Adrenal gland (tissue), 12 donors: ENCODE measurements around the gene NKPD1. TPM values are rescaled to one million over a fixed set of nuclear protein-coding genes. Genes with fewer than 3 reads are reported as not detected.
A peak's percentile ranks its signal among the peaks of the same experiment; 100 is the strongest.

ENCODE experiments used
- DNase-seq, 7 donors: peaks; one replicate each; pipeline ENCODE4 v3.0.0-alpha.2; 2019 to 2020
- H3K27ac ChIP-seq, 5 donors: fragments of 200-600 bp; sonication (generic) in 4 of 5; 1 replicate in 3 of 5; 2 replicates in 2 of 5; pipeline versions ENCODE4 v1.5.1 to v1.8.0; 2016 to 2020; ENCODE audit warnings: mild to moderate bottlenecking in 1 of 5
- H3K27me3 ChIP-seq: fragments of 200-600 bp; 2 replicates; pipeline ENCODE4 v1.8.0; 2021
- H3K36me3 ChIP-seq, 2 donors: fragments of 200-600 bp; replicated peaks in 1 of 2; 1 replicate in 1 of 2; 2 replicates in 1 of 2; pipeline versions ENCODE4 v1.5.1 to v1.8.0; 2018 to 2022
- H3K4me1 ChIP-seq, 2 donors: fragments of 200-600 bp; replicated peaks in 1 of 2; 1 replicate in 1 of 2; 2 replicates in 1 of 2; pipeline versions ENCODE4 v1.5.1 to v1.8.0; 2018 to 2021
- H3K4me3 ChIP-seq, 4 donors: fragments of 200-600 bp; sonication (generic) in 3 of 4; one replicate each; pipeline ENCODE4 v1.5.1; 2016 to 2018
- H3K9me3 ChIP-seq, 3 donors: fragments of 200-600 bp; sonication (generic) in 1 of 3; replicated peaks in 1 of 3; 1 replicate in 2 of 3; 2 replicates in 1 of 3; pipeline versions ENCODE4 v1.5.1 to v1.8.0; 2016 to 2021
- CTCF ChIP-seq, 6 experiments: fragments of 450-650 bp in 4 of 6; fragments of 200-600 bp in 2 of 6; sonication (generic) in 1 of 6; IDR thresholded peaks; 1 replicate in 5 of 6; 2 replicates in 1 of 6; pipeline versions ENCODE4 v1.5.1 to v1.8.0; 2016 to 2021; ENCODE audit warnings: antibody characterized with exemption in 6 of 6, mild to moderate bottlenecking in 2 of 6, moderate library complexity in 1 of 6
- POLR2A ChIP-seq, 2 donors: fragments of 450-650 bp; IDR thresholded peaks; one replicate each; pipeline ENCODE4 v1.6.1; 2017; ENCODE audit warnings: antibody characterized with exemption in 2 of 2, mild to moderate bottlenecking in 2 of 2, moderate library complexity in 1 of 2
- WGBS, 4 donors: extraction: QIAGEN DNeasy Blood & Tissue Kit in 2 of 4; methylation state at CpG; one replicate each; pipeline versions ENCODE4 v1.1.5 to v1.1.7; 2013 to 2017; 5-methylcytosine and 5-hydroxymethylcytosine counted together
- intact Hi-C, 2 donors: fragments of 100-400 bp; cut with DNase I; formaldehyde crosslinking; loops; one replicate each; pipeline versions ENCODE4 v1.14.1 to v1.15.0; 2022 to 2023
- polyA plus RNA-seq, 3 donors: library from polyadenylated mRNA; stranded (reverse); fragments of 200-250 nt in 2 of 3; fragments of 350-450 nt in 1 of 3; fragmentation: Illumina TruSeq in 1 of 3; extraction: RNeasy Lipid Tissue Mini Kit (QIAGEN cat#74804) in 1 of 3; gene quantifications; one replicate each; pipeline ENCODE4 v1.2.3, GENCODE V29; 2013 to 2014
- total RNA-seq, 9 donors: library from RNA; depleted of rRNA in 4 of 9; stranded (reverse); fragments of >200 nt in 4 of 9; fragments of 120-200 nt in 1 of 9; fragmentation: NEBNext Ultra II Directional in 1 of 9; extraction: Animal tissue kit (Norgen Biotek cat#: 25700) in 1 of 9; gene quantifications; one replicate each; pipeline versions ENCODE4 v1.1.0 to v1.2.4, GENCODE V29; 2013 to 2023
- donor health status: healthy with polysubstance abuse.
- donor health status: Bipolar disorder and iron deficiency.
- donor health status: DM: yes; HTN: yes; CAD: no.
- donor health status: DM: no; HTN: no; CAD: no.
- donor health status: DM: no; HTN: no; CAD: no.
- donor health status: DM: yes; HTN: yes; CAD: no.

NKPD1 gene
- total and polyA plus RNA-seq, 12 donors, result 0.06 to 1.1 (median 0.25) TPM; not detected in 2

DNA sequence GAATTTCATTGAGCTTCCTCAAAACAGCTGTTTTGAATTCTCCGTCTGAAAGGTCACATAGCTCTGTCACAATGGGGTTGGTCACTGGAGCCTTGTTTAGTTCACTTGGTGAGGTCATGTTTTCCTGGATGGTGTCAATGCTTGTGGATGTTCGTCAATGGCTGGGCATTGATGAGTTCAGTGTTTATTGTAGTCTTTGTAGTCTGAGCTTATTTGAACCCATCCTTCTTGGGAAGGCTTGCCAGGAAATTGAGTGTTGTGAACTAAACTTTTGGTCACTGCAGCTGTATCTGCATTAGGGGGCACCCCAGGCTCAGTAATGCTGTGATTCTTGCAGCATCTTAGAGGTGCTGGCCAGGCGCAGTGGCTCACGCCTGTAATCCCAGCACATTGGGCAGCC lies 39.8 kb upstream of the NKPD1 start:
- no peak overlapping the region for H3K27ac ChIP-seq
- intact Hi-C loops, result loop anchor here (5.0 to 10.0 kb wide), 2 partner anchors 52 to 134 kb away; partner anchors contain the start of gene MARK4 (in 1 of the 2)
- no peaks in the 10 kb centered on the region for H3K4me1 ChIP-seq
- no peaks in the 10 kb centered on the region for H3K9me3 ChIP-seq
- TF ChIP-seq CTCF (IDR thresholded peaks at IDR 0.05) (peak in 5 of 6 experiments; percentile 32 to 64 (median 49)), POLR2A (IDR thresholded peaks at IDR 0.05) (no peak)
- peak in 5 of 7 donors; percentile 19 to 75 (median 57) for DNase-seq
- H3K4me3 ChIP-seq, result no peak overlapping the region
- no peaks in the 10 kb centered on the region for H3K36me3 ChIP-seq
- no peaks in the 10 kb centered on the region for H3K27me3 ChIP-seq
- WGBS, 4 donors, result 47 to 70% (median 49%) methylated on average over 3 to 4 of the region's 4 CpGs

DNA sequence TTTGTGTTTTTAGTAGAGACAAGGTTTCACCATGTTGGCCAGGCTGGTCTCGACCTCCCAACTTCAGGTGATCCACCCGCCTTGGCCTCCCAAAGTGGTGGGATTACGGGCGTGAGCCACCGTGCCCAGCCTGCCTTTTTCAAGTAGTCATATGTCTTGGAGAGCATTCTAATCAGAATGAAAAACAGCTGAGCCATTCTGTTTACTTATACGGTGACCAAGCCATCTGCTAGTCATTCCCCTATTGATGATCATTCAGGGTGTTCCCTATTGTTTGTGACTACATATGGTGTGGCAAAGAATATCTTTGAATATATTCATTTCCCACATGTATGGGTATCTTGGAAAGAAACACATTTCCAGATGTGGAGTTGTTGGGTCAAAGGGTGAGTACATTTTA lies 35.0 kb upstream of the NKPD1 start:
- Histone ChIP-seq H3K27ac (no peak overlapping the region), H3K27me3 (no peaks in the 10 kb centered on the region), H3K36me3 (no peaks in the 10 kb centered on the region), H3K4me3 (no peak overlapping the region), H3K9me3 (no peaks in the 10 kb centered on the region), H3K4me1 (no peaks in the 10 kb centered on the region)
- intact Hi-C loops, result loop anchor here in 1 of 2 donors (5.0 kb wide), 1 partner anchor 147 kb away; the partner anchor contains the start of gene KLC3
- TF ChIP-seq CTCF (IDR thresholded peaks at IDR 0.05), result no peak
- TF ChIP-seq POLR2A (IDR thresholded peaks at IDR 0.05), result no peak
- WGBS, 4 donors, result 78 to 94% (median 91%) methylated on average over 6 of the region's 6 CpGs
- DNase-seq, result no peak

DNA sequence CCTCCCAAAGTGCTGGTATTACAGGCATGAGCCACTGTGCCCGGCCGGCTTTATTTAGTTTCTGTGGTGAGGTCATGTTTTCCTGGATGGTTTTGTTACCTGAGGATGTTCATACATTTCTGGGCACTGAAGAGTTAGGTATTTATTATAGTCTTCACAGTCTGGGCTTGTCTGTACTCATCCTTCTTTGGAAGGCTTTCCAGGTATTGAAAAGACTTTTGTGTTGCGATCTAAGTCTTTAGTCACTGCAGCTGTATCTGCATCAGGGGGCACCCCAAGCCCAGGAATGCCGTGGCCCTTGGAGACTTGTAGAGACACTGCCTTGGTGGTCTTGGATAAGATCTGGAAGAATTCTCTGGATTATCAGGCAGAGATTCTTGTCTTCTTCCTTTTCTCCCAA lies 30.6 kb upstream of the NKPD1 start:
- TF ChIP-seq CTCF (IDR thresholded peaks at IDR 0.05) (no peak), POLR2A (IDR thresholded peaks at IDR 0.05) (no peak)

GRCh38 chr19:45189971-45190370 lies 29.2 kb upstream of the NKPD1 start:
- Histone ChIP-seq H3K4me3 (no peak overlapping the region), H3K27me3 (no peaks in the 10 kb centered on the region), H3K4me1 (no peaks in the 10 kb centered on the region), H3K27ac (no peak overlapping the region), H3K9me3 (no peaks in the 10 kb centered on the region), H3K36me3 (no peaks in the 10 kb centered on the region)
- intact Hi-C loops, result no loop called here
- whole genome bisulfite sequencing, 4 donors, result 90 to 96% (median 95%) methylated on average over 1 of the region's 1 CpG
- no peak for DNase-seq
- TF ChIP-seq CTCF (IDR thresholded peaks at IDR 0.05), result no peak
- no peak for TF ChIP-seq POLR2A (IDR thresholded peaks at IDR 0.05)

More for the DNA sequence above, 30.6 kb upstream of the NKPD1 start:
- no peaks in the 10 kb centered on the region for H3K27me3 ChIP-seq
- H3K9me3 ChIP-seq, result no peaks in the 10 kb centered on the region
- intact Hi-C loops, result no loop called here
- H3K4me1 ChIP-seq, result no peaks in the 10 kb centered on the region
- H3K4me3 ChIP-seq, result no peak overlapping the region
- no peak for DNase-seq
- no peaks in the 10 kb centered on the region for H3K36me3 ChIP-seq
- H3K27ac ChIP-seq, result no peak overlapping the region
- WGBS, 4 donors, result 90 to 95% (median 95%) methylated on average over 4 of the region's 4 CpGs
